ES-I3 (cell line): ENCODE measurements around the gene CSRNP3.

Experiments used
- H3K36me3 ChIP-seq: 2 replicates; pipeline ENCODE4 v1.6.1; 2013; ENCODE audit warnings: mild to moderate bottlenecking, low read length, control low read depth, moderate library complexity; ENCODE audit not compliant: insufficient read depth
- H3K4me1 ChIP-seq: 2 replicates; pipeline ENCODE4 v1.6.1; 2013; ENCODE audit warnings: mild to moderate bottlenecking, control low read depth, low read length; ENCODE audit not compliant: insufficient read depth
- H3K9ac ChIP-seq: 2 replicates; pipeline ENCODE4 v1.6.1; 2013; ENCODE audit warnings: low read depth, mild to moderate bottlenecking, low read length, moderate library complexity
- H3K9me3 ChIP-seq: 2 replicates; pipeline ENCODE4 v1.6.1; 2013; ENCODE audit warnings: mild to moderate bottlenecking, low read length, moderate library complexity; ENCODE audit not compliant: control insufficient read depth, insufficient read depth

CSRNP3 gene, protein sequence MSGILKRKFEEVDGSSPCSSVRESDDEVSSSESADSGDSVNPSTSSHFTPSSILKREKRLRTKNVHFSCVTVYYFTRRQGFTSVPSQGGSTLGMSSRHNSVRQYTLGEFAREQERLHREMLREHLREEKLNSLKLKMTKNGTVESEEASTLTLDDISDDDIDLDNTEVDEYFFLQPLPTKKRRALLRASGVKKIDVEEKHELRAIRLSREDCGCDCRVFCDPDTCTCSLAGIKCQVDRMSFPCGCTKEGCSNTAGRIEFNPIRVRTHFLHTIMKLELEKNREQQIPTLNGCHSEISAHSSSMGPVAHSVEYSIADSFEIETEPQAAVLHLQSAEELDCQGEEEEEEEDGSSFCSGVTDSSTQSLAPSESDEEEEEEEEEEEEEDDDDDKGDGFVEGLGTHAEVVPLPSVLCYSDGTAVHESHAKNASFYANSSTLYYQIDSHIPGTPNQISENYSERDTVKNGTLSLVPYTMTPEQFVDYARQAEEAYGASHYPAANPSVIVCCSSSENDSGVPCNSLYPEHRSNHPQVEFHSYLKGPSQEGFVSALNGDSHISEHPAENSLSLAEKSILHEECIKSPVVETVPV

DNA sequence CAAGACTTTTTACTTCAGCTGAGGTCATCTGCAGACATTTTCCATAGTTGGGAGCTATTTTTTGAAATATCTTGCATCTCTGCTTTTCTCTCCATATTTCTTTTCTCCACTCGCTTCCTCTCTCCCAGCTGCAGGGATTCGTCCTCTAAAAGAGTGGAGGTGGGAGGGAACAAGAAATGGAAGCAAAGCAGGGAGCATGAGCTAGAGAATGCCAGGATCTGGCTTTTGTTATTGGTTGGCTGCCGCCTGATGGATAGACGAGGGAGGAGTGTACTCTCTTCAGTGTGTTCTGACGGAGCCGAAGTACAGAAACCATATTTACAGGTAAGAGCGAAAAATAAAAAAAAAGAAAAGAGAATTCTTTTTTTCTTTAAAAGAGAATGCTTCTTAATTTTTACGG is at the start of gene CSRNP3:
TSS of gene CSRNP3 (plus strand) at position 282 of the 400 bp plus-strand sequence. CDS start 125,368 bp downstream, outside the sequence.
- no peaks in the 10 kb centered on the region for H3K9me3 ChIP-seq
- H3K9ac ChIP-seq: peak within 1 kb of the TSS; percentile 63
- peaks cover 9% of the 10 kb centered on the region; the same call in 1 of the 2 replicates for H3K4me1 ChIP-seq
- H3K36me3 ChIP-seq: no peaks in the 10 kb centered on the region

DNA sequence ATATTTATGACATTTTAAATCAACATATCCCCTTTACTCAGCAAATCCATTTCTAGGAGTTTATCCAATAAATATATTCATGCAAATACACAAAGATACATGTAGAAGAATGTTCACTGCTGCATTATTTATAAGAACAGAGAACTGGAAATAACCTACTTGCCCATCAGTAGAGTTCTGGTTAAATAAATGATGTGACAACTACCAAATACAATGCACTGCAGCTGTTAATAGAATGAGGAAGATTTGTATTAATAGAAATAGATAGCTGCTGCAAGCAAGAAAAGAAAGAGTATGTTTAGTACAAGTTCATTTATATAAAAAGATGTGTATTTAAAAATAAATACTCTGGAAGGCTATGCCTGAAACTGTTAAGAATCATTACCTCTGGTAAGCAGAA is 49.3 kb upstream of the CSRNP3 start:
- Histone ChIP-seq H3K9ac (no peak overlapping the region), H3K9me3 (peaks cover 21% of the 10 kb centered on the region), H3K4me1 (no peaks in the 10 kb centered on the region), H3K36me3 (no peaks in the 10 kb centered on the region)

DNA sequence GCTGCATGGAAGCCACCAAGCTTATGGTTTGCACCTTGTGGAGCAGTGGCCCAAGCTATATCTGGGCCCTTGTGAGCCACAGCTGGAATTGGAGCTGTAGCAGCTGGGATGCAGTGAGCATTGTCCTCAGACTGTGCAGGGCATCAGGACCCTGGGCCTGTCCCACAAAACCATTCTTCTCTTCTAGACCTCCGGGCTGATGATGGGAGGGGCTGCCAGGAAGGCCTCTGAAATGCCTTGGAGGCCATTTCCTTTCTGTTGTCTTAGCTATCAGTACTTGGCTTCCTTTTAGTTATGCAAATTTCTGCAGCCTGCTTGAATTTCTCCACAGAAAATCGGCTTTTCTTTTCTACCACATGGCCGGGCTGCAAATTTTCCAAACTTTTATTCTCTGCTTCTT is 46.4 kb upstream of the CSRNP3 start:
- Histone ChIP-seq H3K9me3 (peaks cover 24% of the 10 kb centered on the region), H3K4me1 (no peaks in the 10 kb centered on the region), H3K9ac (no peak overlapping the region), H3K36me3 (no peaks in the 10 kb centered on the region; the same call in 1 of the 2 replicates)

DNA sequence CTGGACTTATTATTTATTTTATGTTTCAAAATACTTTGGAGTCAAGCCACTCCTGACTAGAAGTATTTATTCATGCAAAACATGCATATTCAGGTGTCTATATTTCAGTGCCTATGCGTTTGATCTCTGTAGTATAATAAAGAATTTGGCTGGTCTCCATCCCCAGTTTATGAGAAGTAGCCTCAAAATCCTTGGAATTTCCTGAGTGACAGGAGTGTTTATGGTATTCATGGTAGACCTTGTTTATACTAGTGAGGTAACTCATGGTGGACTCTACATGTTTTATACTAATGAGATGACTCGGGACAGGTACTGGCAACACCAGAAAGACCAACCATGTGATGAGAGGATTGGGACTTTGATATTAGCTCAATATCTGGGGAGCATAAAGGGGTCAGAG is 43.9 kb upstream of the CSRNP3 start:
- no peak overlapping the region for H3K9ac ChIP-seq

DNA sequence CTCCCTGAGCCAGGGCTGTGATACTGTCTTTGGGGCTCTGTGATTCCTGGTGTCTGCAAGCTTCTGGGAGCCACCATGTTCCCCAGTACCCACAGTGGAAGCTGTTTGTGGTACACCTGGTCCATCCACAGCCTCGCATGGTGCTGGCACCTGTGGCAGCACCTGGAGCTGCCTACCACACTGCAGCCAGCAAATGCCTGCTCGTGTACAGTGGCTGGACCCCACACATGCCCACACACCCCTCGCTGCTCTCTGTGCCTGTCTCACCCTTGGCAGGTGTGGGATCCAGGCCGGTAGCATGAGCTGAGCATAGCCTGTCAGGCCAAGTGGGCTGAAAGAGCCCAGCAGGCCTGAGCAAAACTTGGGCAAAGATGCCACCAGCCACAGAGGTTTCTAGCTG is 41.8 kb upstream of the CSRNP3 start:
- Histone ChIP-seq H3K9ac (no peak overlapping the region), H3K9me3 (peaks cover 12% of the 10 kb centered on the region), H3K36me3 (no peaks in the 10 kb centered on the region; the same call in 1 of the 2 replicates), H3K4me1 (peaks cover 3% of the 10 kb centered on the region; the same call in 1 of the 2 replicates)

More for the DNA sequence above, 43.9 kb upstream of the CSRNP3 start:
- peaks cover 24% of the 10 kb centered on the region for H3K9me3 ChIP-seq
- H3K36me3 ChIP-seq: no peaks in the 10 kb centered on the region; the same call in 1 of the 2 replicates
- H3K4me1 ChIP-seq: no peaks in the 10 kb centered on the region

DNA sequence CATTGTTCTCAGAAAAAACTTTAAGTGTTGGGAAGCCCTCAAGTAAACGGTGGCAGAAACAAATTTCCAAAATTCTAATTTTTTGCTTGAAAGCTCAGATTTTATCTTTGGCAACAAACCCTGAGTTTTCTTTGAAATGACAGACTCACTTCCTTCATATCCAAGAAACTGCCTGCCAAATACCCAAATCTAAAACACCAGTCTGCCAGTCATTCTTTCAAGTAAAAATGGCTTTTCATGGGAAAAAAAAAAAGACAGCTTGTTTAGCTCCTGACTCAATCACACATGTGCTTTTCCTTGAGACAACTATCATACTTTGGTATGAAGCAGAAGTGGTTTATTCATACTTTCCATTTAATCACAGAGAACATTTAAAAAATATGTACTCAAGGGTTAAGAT is 40.6 kb upstream of the CSRNP3 start:
- no peaks in the 10 kb centered on the region; the same call in 1 of the 2 replicates for H3K36me3 ChIP-seq
- H3K9ac ChIP-seq: no peak overlapping the region
- H3K9me3 ChIP-seq: peaks cover 6% of the 10 kb centered on the region
- H3K4me1 ChIP-seq: peaks cover 6% of the 10 kb centered on the region; the same call in 1 of the 2 replicates

DNA sequence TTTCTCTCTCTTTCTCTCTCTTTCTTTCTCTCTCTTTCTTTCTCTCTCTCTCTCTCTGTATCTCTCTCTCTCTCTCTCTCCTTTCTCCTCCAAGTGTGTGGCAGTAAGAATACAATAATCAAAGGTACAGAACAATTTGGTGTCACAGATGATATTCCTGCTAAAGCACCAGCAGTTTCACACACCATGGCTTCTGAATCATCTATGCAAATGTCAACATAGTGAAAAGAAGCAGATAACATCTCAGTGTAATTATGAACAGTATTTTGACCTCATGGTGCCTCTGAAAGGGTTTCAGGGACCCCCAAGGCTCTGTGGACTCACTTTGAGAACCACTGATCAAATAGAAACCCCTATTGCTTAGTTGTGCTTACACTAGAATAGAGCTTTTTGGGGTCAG is 38.5 kb upstream of the CSRNP3 start:
- Histone ChIP-seq H3K9ac (no peak overlapping the region), H3K36me3 (no peaks in the 10 kb centered on the region), H3K4me1 (peaks cover 17% of the 10 kb centered on the region; the same call in 1 of the 2 replicates), H3K9me3 (no peaks in the 10 kb centered on the region)

DNA sequence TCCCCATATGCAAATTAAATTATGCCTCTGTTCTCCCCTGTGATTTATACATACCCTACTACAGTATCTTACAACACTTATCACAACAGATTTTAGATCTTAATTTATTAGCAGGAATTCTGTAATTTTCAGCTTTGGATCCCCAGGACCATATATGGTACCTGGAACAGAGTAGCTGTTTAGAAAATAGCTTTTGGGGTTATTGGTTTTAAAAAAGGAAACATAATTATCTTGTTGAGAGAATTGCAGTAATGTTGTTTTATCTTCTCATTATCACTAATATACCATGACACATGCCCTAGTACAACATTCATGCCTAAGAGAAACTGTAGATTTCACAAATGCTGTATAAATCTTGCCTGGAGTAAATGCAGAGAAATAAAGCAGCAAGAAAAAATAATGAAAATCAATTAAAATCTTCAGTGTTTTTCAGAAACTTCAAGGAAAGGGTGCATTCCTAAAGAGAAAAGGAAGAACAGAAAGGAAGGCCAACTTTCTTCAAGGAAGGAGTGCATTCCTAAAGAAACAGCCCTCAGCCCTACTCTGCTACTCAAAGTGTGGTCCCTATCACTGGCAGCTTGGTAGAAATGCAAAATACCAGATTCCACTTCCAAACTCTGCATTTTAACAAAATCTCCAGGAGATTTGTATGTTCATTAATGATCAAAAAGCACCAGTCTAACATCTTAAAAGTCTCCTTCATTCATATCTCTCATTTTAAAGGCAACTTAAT is 37.1 kb upstream of the CSRNP3 start:
- Histone ChIP-seq H3K4me1 (peaks cover 23% of the 10 kb centered on the region; the same call in 1 of the 2 replicates), H3K9me3 (no peaks in the 10 kb centered on the region), H3K36me3 (no peaks in the 10 kb centered on the region), H3K9ac (no peak overlapping the region)

DNA sequence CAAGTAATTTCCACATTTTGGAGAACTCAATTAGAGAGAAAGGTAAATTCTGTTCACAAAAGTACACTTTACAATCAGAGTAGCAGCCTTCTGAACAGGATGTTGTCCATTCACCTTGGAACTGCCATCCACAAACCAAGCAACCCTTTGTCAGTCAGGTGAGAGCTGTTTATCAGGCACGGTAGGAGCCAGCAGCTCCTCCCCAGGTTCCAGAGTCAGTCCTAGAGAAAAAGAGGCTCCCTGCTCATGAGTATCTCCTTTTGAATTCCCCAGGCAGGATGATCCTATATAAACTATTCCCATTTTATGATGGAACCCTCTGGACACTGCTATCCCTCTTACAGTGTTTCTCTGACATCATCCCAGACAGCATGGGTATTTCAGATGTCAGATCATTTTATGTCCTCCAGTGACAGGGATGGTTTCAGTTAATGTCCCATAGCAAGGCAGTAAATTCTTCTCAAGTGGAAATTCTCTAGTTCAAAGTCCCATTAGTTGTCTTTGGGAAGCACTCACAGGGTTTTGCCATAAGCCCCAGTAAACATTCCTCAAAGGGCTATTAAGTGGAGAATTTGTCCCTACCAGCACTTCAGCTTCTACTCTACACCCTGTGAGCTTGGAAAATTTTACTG is 34.5 kb upstream of the CSRNP3 start:
- no peaks in the 10 kb centered on the region for H3K9me3 ChIP-seq
- H3K4me1 ChIP-seq: peaks cover 23% of the 10 kb centered on the region; the same call in 1 of the 2 replicates
- no peak overlapping the region for H3K9ac ChIP-seq
- H3K36me3 ChIP-seq: no peaks in the 10 kb centered on the region

DNA sequence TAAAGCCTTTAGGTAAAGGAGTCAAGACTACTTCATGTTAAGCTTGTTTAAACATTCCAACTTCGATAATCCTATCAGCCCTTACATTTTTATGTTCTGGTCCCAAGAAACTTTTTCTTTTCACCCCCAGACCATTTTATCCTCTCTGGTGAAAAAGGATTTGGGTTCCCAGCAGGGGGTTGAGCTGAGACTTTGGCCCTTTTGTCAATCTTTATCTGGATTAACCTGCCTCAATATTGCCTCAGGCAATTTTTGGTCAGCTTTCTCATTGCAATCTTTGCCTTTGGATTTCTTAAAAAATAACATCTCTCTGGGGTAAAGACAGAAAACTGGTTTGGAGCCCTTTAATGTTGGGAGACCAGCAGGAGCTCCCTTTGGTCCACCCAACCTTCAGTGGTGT is 33.9 kb upstream of the CSRNP3 start:
- H3K9me3 ChIP-seq: no peaks in the 10 kb centered on the region
- no peaks in the 10 kb centered on the region for H3K36me3 ChIP-seq
- peaks cover 23% of the 10 kb centered on the region; the same call in 1 of the 2 replicates for H3K4me1 ChIP-seq
- H3K9ac ChIP-seq: no peak overlapping the region

DNA sequence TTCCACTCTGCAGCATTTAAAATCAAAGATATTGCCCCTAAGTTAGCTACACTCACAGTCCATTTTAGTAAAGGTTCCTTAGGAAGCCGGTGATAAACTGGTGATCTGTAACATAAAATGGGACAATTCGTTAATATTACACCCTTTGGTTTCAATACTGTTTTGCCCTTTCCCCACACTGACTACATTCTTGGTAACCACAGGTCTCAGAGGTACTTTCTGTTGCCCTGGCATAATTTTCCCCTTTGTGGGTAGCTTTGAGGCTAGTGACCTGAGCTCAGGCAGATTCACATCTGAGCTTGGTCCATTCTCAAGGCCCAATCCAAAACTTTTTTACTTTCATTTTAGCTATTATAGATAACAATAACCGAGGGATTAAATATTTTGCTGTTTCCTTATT is 32.9 kb upstream of the CSRNP3 start:
- peaks cover 23% of the 10 kb centered on the region; the same call in 1 of the 2 replicates for H3K4me1 ChIP-seq
- H3K36me3 ChIP-seq: no peaks in the 10 kb centered on the region
- H3K9me3 ChIP-seq: no peaks in the 10 kb centered on the region
- H3K9ac ChIP-seq: no peak overlapping the region

DNA sequence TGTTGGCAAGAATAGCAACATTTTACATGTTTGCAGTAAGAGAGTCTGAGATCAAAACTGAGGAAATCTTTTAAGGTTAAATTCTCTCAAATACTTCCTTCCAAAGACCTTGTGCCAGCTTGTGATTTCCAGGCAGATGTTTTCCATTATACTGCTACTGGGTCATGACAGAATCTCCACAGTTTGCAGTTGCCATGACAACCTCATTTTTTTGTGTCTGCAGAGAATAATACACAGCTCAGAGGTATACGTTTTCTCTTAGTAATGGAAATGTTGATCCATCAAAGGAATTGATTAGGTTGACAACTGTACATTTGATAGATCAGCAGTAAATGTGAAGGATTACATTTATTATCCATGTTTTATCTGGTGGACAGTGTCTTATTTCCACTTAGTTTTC is 29.1 kb upstream of the CSRNP3 start:
- H3K4me1 ChIP-seq: peaks cover 16% of the 10 kb centered on the region; the same call in 1 of the 2 replicates
- no peak overlapping the region for H3K9ac ChIP-seq
- H3K36me3 ChIP-seq: no peaks in the 10 kb centered on the region
- H3K9me3 ChIP-seq: no peaks in the 10 kb centered on the region; the same call in 1 of the 2 replicates

DNA sequence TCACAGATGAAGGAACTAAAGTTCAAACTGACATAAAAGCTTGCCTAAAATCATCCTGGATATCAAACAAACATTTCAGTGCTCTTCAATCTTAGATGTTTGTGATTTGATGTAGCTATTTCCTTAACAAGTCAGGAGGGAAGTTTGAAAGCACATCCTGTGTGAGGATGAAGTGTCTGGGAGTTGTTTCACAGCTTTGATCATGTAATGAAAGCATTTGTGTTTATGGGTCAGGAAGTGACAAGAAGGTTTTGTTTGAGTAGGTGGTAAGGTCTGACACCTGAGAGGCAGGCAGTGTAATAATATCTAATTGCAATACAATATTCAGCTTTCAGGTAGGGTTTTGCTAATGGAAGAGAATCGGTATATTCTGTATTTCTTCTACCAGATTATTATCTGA is 26.0 kb upstream of the CSRNP3 start:
- Histone ChIP-seq H3K36me3 (no peaks in the 10 kb centered on the region), H3K9me3 (no peaks in the 10 kb centered on the region; the same call in 1 of the 2 replicates), H3K9ac (no peak overlapping the region), H3K4me1 (peaks cover 4% of the 10 kb centered on the region; the same call in 1 of the 2 replicates)

DNA sequence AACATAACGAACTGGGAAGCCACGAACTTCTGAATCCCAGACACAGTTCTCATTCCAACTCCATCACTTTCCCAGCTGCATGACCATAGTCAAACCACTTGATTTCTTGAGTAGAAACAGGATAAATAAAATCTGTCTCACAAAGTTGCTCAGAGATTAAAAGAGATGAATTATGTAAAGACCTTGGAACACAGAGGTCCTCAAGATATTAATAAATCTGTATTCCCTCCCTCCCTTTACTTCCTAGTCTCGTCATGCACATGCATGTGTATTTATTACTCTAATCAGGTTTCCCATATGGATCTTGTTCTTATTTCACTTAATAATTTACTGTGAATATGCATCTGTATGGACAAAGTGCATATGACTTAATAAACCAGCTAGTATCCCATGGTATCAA is 21.1 kb upstream of the CSRNP3 start:
- Histone ChIP-seq H3K9me3 (no peaks in the 10 kb centered on the region; the same call in 1 of the 2 replicates), H3K36me3 (no peaks in the 10 kb centered on the region), H3K9ac (no peak overlapping the region), H3K4me1 (peaks cover 3% of the 10 kb centered on the region; the same call in 1 of the 2 replicates)
